ENCODE measurements around the gene CEP170.

Gene CEP170

DNA sequence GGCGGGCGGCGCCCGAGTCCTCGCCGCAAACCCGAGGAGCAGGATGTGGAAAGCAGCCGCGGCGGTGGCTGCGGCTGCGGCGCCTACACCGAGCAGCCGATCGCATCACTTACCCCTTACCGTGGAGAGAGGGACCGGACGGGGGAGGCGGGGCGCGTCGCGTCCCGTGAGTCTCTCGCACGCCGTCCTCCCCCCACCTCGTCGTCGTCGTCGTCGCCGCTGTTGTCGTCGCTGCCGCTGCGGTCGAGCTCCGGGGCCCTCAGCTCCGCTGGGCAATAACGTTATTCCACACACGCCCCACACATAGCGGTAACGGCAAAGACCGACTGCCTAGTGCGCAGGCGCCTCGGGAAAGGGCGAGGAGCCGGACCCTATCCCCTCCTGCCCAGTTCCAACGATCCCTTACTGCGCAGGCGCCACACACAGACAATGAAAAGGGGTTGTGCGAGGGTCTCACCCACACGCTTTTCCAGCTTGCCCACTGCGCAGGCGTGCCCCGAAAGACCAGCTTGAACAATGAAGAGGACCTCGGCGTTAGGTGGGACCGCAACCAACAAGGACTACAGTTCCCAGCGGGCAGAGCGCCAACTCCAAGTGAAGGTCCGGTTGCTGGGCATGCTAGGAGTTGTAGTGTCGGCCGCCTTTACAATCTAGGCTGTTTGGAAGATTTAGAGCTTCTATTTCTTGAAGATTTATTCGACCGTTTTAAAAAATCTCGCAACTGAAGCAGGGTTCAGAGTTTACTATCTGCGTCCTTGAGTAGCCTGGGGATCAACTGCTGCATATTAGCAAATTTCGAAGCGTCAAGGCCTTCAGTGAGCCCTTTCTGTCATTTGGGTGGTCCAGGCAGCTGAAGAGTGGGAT is at the start of gene CEP170 (continued):
- TF ChIP-seq ZBTB6 (tag by site-specific recombination; IDR thresholded peaks at IDR 0.05) (no peak), HOXD13 (CRISPR knock-in tag; IDR thresholded peaks at IDR 0.05; ENCODE audit: borderline replicate concordance) (no peak), ZNF37A (tag by site-specific recombination; IDR thresholded peaks at IDR 0.05) (no peak), HOXC10 (CRISPR knock-in tag; IDR thresholded peaks at IDR 0.05) (no peak), ZBTB7A (tag by site-specific recombination; IDR thresholded peaks at IDR 0.05; ENCODE audit: low read depth) (peak; percentile 83; the same call in 1 of the 2 replicates), ZNF114 (tag by site-specific recombination; IDR thresholded peaks at IDR 0.05) (no peak), ZNF350 (tag by site-specific recombination; IDR thresholded peaks at IDR 0.05) (no peak), MEIS1 (CRISPR knock-in tag; IDR thresholded peaks at IDR 0.05; ENCODE audit: borderline replicate concordance) (no peak), ZNF211 (tag by site-specific recombination; IDR thresholded peaks at IDR 0.05; ENCODE audit: low read depth) (no peak), ZNF629 (tag by site-specific recombination; IDR thresholded peaks at IDR 0.05) (no peak), SCRT1 (tag by site-specific recombination; IDR thresholded peaks at IDR 0.05; ENCODE audit: borderline replicate concordance) (no peak), EGR2 (tag by site-specific recombination; IDR thresholded peaks at IDR 0.05; ENCODE audit: low read depth) (no peak), ZFHX2 (tag by site-specific recombination; conservative IDR thresholded peaks at IDR 0.05) (no peak), YY2 (tag by site-specific recombination; IDR thresholded peaks at IDR 0.05) (no peak), ZFP69B (tag by site-specific recombination; IDR thresholded peaks at IDR 0.05) (peak; percentile 11; the same call in 1 of the 2 replicates), ZNF2 (tag by site-specific recombination; IDR thresholded peaks at IDR 0.05) (no peak), ZNF521 (tag by site-specific recombination; IDR thresholded peaks at IDR 0.05) (no peak), ZBTB20 (tag by site-specific recombination; IDR thresholded peaks at IDR 0.05) (peak; percentile 84), ATF2 (tag by site-specific recombination; IDR thresholded peaks at IDR 0.05; ENCODE audit: low read depth) (no peak), ZNF610 (tag by site-specific recombination; IDR thresholded peaks at IDR 0.05; ENCODE audit: borderline replicate concordance) (peak; percentile 77; the same call in 1 of the 2 replicates), ZNF138 (tag by site-specific recombination; IDR thresholded peaks at IDR 0.05; ENCODE audit: borderline replicate concordance) (no peak), ZNF843 (tag by site-specific recombination; IDR thresholded peaks at IDR 0.05) (peak; percentile 53), ZNF174 (tag by site-specific recombination; IDR thresholded peaks at IDR 0.05) (no peak), ZNF248 (tag by site-specific recombination; IDR thresholded peaks at IDR 0.05) (no peak), ZNF76 (tag by site-specific recombination; IDR thresholded peaks at IDR 0.05; ENCODE audit: borderline replicate concordance, low read depth) (no peak; the same call in none of the 2 replicates), REPIN1 (tag by site-specific recombination; IDR thresholded peaks at IDR 0.05; ENCODE audit: low read depth) (peak; percentile 73; the same call in 1 of the 2 replicates), ZNF48 (tag by site-specific recombination; IDR thresholded peaks at IDR 0.05) (no peak)
- TF ChIP-seq, protein P1, sequence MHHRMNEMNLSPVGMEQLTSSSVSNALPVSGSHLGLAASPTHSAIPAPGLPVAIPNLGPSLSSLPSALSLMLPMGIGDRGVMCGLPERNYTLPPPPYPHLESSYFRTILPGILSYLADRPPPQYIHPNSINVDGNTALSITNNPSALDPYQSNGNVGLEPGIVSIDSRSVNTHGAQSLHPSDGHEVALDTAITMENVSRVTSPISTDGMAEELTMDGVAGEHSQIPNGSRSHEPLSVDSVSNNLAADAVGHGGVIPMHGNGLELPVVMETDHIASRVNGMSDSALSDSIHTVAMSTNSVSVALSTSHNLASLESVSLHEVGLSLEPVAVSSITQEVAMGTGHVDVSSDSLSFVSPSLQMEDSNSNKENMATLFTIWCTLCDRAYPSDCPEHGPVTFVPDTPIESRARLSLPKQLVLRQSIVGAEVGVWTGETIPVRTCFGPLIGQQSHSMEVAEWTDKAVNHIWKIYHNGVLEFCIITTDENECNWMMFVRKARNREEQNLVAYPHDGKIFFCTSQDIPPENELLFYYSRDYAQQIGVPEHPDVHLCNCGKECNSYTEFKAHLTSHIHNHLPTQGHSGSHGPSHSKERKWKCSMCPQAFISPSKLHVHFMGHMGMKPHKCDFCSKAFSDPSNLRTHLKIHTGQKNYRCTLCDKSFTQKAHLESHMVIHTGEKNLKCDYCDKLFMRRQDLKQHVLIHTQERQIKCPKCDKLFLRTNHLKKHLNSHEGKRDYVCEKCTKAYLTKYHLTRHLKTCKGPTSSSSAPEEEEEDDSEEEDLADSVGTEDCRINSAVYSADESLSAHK (tag by site-specific recombination; IDR thresholded peaks at IDR 0.05): no peak
- TF ChIP-seq, protein P2, sequence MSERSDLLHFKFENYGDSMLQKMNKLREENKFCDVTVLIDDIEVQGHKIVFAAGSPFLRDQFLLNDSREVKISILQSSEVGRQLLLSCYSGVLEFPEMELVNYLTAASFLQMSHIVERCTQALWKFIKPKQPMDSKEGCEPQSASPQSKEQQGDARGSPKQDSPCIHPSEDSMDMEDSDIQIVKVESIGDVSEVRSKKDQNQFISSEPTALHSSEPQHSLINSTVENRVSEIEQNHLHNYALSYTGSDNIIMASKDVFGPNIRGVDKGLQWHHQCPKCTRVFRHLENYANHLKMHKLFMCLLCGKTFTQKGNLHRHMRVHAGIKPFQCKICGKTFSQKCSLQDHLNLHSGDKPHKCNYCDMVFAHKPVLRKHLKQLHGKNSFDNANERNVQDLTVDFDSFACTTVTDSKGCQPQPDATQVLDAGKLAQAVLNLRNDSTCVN (tag by site-specific recombination; optimal IDR thresholded peaks at IDR 0.05): peak; percentile 70
- TF ChIP-seq, protein P3, sequence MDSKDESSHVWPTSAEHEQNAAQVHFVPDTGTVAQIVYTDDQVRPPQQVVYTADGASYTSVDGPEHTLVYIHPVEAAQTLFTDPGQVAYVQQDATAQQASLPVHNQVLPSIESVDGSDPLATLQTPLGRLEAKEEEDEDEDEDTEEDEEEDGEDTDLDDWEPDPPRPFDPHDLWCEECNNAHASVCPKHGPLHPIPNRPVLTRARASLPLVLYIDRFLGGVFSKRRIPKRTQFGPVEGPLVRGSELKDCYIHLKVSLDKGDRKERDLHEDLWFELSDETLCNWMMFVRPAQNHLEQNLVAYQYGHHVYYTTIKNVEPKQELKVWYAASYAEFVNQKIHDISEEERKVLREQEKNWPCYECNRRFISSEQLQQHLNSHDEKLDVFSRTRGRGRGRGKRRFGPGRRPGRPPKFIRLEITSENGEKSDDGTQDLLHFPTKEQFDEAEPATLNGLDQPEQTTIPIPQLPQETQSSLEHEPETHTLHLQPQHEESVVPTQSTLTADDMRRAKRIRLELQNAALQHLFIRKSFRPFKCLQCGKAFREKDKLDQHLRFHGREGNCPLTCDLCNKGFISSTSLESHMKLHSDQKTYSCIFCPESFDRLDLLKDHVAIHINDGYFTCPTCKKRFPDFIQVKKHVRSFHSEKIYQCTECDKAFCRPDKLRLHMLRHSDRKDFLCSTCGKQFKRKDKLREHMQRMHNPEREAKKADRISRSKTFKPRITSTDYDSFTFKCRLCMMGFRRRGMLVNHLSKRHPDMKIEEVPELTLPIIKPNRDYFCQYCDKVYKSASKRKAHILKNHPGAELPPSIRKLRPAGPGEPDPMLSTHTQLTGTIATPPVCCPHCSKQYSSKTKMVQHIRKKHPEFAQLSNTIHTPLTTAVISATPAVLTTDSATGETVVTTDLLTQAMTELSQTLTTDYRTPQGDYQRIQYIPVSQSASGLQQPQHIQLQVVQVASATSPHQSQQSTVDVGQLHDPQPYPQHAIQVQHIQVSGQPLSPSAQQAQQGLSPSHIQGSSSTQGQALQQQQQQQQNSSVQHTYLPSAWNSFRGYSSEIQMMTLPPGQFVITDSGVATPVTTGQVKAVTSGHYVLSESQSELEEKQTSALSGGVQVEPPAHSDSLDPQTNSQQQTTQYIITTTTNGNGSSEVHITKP (tag by site-specific recombination; IDR thresholded peaks at IDR 0.05): peak; percentile 94
